ENCODE results near the gene PSG11. TPM values are rescaled to one million over a fixed set of nuclear protein-coding genes. Genes with fewer than 3 reads are reported as not detected.

Gene PSG11
- total and polyA plus RNA-seq, 2 experiments from 2014 or later = not detected

DNA sequence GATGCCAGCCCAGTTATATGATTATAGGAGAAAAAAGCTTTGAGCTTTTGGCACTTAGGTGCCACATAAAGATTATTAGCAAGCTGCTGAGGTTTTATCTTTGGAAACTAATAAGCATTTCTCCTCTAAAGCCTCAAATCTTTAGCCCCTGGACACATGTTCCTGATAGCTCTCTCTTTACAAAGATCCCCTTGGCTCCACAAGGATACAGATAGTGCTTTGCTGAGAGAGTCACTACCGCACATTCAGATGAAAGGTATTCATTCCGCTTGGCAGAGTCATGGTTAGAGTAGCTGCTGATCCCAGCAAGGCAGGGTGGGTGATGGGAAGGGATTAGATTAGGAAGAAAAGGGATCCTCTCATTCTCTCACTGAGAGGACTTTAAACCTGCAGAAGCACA lies 61.1 kb downstream of the PSG11 start:
- Histone ChIP-seq H3K36me3 (ENCODE audit: insufficient read depth) (no peaks in the 10 kb centered on the region), H3K4me1 (ENCODE audit: insufficient read depth) (no peaks in the 10 kb centered on the region), H3K4me3 (no peak overlapping the region), H4K20me1 (replicated peaks; ENCODE audit: insufficient read depth) (no peaks in the 10 kb centered on the region), H3K27ac (ENCODE audit: low read depth) (no peak overlapping the region), H2AFZ (no peak overlapping the region), H3F3A (replicated peaks; ENCODE audit: low read depth) (no peaks in the 10 kb centered on the region), H3K27me3 (ENCODE audit: insufficient read depth) (no peaks in the 10 kb centered on the region), H3K9me2 (ENCODE audit: insufficient read depth) (no peaks in the 10 kb centered on the region), H3K79me2 (replicated peaks; ENCODE audit: insufficient read depth) (no peaks in the 10 kb centered on the region), H3K4me2 (no peak overlapping the region)
- no peak for ATAC-seq
- peaks cover 94% of the 10 kb centered on the region for H3K9me3 Mint-ChIP-seq
- no peak overlapping the region for H3K27ac Mint-ChIP-seq
- peaks cover 5% of the 10 kb centered on the region for H3K27me3 Mint-ChIP-seq (ENCODE audit: insufficient read depth, low read depth, poor library complexity)
- H3K4me3 Mint-ChIP-seq = no peak overlapping the region
- no peaks in the 10 kb centered on the region for H3K4me1 Mint-ChIP-seq
- H3K36me3 Mint-ChIP-seq (ENCODE audit: low read depth) = peaks cover 22% of the 10 kb centered on the region
- TF ChIP-seq POLR2AphosphoS5 (IDR thresholded peaks at IDR 0.05; ENCODE audit: low read depth) (no peak), ZNF331 (CRISPR knock-in tag; IDR thresholded peaks at IDR 0.05; ENCODE audit: low read depth) (no peak), STAT1 (IDR thresholded peaks at IDR 0.05; ENCODE audit: unreplicated experiment) (no peak)
- TF ChIP-seq, protein P1, sequence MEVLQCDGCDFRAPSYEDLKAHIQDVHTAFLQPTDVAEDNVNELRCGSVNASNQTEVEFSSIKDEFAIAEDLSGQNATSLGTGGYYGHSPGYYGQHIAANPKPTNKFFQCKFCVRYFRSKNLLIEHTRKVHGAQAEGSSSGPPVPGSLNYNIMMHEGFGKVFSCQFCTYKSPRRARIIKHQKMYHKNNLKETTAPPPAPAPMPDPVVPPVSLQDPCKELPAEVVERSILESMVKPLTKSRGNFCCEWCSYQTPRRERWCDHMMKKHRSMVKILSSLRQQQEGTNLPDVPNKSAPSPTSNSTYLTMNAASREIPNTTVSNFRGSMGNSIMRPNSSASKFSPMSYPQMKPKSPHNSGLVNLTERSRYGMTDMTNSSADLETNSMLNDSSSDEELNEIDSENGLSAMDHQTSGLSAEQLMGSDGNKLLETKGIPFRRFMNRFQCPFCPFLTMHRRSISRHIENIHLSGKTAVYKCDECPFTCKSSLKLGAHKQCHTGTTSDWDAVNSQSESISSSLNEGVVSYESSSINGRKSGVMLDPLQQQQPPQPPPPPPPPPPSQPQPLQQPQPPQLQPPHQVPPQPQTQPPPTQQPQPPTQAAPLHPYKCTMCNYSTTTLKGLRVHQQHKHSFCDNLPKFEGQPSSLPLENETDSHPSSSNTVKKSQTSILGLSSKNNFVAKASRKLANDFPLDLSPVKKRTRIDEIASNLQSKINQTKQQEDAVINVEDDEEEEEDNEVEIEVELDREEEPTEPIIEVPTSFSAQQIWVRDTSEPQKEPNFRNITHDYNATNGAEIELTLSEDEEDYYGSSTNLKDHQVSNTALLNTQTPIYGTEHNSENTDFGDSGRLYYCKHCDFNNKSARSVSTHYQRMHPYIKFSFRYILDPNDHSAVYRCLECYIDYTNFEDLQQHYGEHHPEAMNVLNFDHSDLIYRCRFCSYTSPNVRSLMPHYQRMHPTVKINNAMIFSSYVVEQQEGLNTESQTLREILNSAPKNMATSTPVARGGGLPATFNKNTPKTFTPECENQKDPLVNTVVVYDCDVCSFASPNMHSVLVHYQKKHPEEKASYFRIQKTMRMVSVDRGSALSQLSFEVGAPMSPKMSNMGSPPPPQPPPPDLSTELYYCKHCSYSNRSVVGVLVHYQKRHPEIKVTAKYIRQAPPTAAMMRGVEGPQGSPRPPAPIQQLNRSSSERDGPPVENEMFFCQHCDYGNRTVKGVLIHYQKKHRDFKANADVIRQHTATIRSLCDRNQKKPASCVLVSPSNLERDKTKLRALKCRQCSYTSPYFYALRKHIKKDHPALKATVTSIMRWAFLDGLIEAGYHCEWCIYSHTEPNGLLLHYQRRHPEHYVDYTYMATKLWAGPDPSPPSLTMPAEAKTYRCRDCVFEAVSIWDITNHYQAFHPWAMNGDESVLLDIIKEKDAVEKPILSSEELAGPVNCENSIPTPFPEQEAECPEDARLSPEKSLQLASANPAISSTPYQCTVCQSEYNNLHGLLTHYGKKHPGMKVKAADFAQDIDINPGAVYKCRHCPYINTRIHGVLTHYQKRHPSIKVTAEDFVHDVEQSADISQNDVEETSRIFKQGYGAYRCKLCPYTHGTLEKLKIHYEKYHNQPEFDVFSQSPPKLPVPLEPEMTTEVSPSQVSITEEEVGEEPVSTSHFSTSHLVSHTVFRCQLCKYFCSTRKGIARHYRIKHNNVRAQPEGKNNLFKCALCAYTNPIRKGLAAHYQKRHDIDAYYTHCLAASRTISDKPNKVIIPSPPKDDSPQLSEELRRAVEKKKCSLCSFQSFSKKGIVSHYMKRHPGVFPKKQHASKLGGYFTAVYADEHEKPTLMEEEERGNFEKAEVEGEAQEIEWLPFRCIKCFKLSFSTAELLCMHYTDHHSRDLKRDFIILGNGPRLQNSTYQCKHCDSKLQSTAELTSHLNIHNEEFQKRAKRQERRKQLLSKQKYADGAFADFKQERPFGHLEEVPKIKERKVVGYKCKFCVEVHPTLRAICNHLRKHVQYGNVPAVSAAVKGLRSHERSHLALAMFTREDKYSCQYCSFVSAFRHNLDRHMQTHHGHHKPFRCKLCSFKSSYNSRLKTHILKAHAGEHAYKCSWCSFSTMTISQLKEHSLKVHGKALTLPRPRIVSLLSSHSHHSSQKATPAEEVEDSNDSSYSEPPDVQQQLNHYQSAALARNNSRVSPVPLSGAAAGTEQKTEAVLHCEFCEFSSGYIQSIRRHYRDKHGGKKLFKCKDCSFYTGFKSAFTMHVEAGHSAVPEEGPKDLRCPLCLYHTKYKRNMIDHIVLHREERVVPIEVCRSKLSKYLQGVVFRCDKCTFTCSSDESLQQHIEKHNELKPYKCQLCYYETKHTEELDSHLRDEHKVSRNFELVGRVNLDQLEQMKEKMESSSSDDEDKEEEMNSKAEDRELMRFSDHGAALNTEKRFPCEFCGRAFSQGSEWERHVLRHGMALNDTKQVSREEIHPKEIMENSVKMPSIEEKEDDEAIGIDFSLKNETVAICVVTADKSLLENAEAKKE (CRISPR knock-in tag; IDR thresholded peaks at IDR 0.05) = no peak
- TF ChIP-seq, protein P2, sequence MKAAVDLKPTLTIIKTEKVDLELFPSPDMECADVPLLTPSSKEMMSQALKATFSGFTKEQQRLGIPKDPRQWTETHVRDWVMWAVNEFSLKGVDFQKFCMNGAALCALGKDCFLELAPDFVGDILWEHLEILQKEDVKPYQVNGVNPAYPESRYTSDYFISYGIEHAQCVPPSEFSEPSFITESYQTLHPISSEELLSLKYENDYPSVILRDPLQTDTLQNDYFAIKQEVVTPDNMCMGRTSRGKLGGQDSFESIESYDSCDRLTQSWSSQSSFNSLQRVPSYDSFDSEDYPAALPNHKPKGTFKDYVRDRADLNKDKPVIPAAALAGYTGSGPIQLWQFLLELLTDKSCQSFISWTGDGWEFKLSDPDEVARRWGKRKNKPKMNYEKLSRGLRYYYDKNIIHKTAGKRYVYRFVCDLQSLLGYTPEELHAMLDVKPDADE (IDR thresholded peaks at IDR 0.05) = no peak
- TF ChIP-seq, protein P3, sequence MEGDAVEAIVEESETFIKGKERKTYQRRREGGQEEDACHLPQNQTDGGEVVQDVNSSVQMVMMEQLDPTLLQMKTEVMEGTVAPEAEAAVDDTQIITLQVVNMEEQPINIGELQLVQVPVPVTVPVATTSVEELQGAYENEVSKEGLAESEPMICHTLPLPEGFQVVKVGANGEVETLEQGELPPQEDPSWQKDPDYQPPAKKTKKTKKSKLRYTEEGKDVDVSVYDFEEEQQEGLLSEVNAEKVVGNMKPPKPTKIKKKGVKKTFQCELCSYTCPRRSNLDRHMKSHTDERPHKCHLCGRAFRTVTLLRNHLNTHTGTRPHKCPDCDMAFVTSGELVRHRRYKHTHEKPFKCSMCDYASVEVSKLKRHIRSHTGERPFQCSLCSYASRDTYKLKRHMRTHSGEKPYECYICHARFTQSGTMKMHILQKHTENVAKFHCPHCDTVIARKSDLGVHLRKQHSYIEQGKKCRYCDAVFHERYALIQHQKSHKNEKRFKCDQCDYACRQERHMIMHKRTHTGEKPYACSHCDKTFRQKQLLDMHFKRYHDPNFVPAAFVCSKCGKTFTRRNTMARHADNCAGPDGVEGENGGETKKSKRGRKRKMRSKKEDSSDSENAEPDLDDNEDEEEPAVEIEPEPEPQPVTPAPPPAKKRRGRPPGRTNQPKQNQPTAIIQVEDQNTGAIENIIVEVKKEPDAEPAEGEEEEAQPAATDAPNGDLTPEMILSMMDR (conservative IDR thresholded peaks at IDR 0.05; ENCODE audit: low read depth in 2 of 2) = no peak
- DNase-seq (ENCODE audit: low spot score) = no peak

Data from GM23338 (cell line).